OCI-LY7 (cell line): ENCODE data around the gene GLCE. TPM values are rescaled to one million over a fixed set of nuclear protein-coding genes. Genes with fewer than 3 reads are reported as not detected.

Source experiments
- BruUV-seq: library from RNA; stranded (reverse); fragments of 400-500 nt; replicated peaks from 2 replicates; lab custom pipeline; 2021; lab: Mats Ljungman, UMichigan
- CTCF ChIA-PET: fragments of 300-600 bp; sonication (Branson Sonifier 250); formaldehyde crosslinking; loops from one replicate; lab custom pipeline; 2022; ENCODE audit warnings: antibody characterized with exemption; ENCODE audit not compliant: unreplicated experiment; lab: Charles Lee
- POLR2A ChIA-PET: fragments of 300-600 bp; sonication (Branson Sonifier 250); formaldehyde crosslinking; loops from one replicate; lab custom pipeline; 2022; ENCODE audit warnings: antibody characterized with exemption; lab: Charles Lee
- DNase-seq: peaks from one replicate; pipeline ENCODE4 v3.0.0-alpha.2; 2015; ENCODE audit warnings: low spot score
- H2AFZ ChIP-seq: fragments of 200-600 bp; sonication (generic), shearing (Covaris generic); 2 replicates; pipeline ENCODE4 v1.6.1; 2014; ENCODE audit warnings: mild to moderate bottlenecking, antibody characterized with exemption, low read length, moderate library complexity
- H3K27ac ChIP-seq: fragments of 200-600 bp; sonication (generic); 2 replicates; pipeline ENCODE4 v1.5.1; 2014; ENCODE audit warnings: mixed run types, low read depth, mild to moderate bottlenecking, moderate library complexity, low read length, inconsistent platforms; ENCODE audit not compliant: poor library complexity, severe bottlenecking
- H3K36me3 ChIP-seq: fragments of 200-600 bp; sonication (generic); 2 replicates; pipeline ENCODE4 v1.6.1; 2014; ENCODE audit warnings: mild to moderate bottlenecking, antibody characterized with exemption, low read length, moderate library complexity, mixed read lengths; ENCODE audit not compliant: insufficient read depth
- H3K4me1 ChIP-seq: fragments of 200-600 bp; sonication (generic); 2 replicates; pipeline ENCODE4 v1.5.1; 2014; ENCODE audit warnings: mild to moderate bottlenecking, low read length; ENCODE audit not compliant: insufficient read depth, poor library complexity, severe bottlenecking
- H3K4me2 ChIP-seq: fragments of 200-600 bp; sonication (generic); 2 replicates; pipeline ENCODE4 v1.6.1; 2014; ENCODE audit warnings: mild to moderate bottlenecking, low read length
- H3K4me3 ChIP-seq: fragments of 200-600 bp; sonication (generic); 2 replicates; pipeline ENCODE4 v1.5.1; 2014; ENCODE audit warnings: mild to moderate bottlenecking, low read depth, low read length; ENCODE audit not compliant: poor library complexity, severe bottlenecking
- H3K79me2 ChIP-seq: fragments of 200-600 bp; sonication (generic); 2 replicates; pipeline ENCODE4 v1.6.1; 2016; ENCODE audit warnings: low read depth, mild to moderate bottlenecking, low read length, moderate library complexity, mixed read lengths; ENCODE audit not compliant: insufficient read depth
- H3K9me2 ChIP-seq: fragments of 200-600 bp; sonication (generic); 2 replicates; pipeline ENCODE4 v1.6.1; 2016; ENCODE audit warnings: mild to moderate bottlenecking, low read length, mixed read lengths; ENCODE audit not compliant: insufficient read depth
- H3K9me3 ChIP-seq: fragments of 200-600 bp; sonication (generic); 2 replicates; pipeline ENCODE4 v1.6.1; 2014; ENCODE audit warnings: mild to moderate bottlenecking, mixed run types, low read length, mixed read lengths
- H4K20me1 ChIP-seq: fragments of 200-600 bp; sonication (generic); 2 replicates; pipeline ENCODE4 v1.6.1; 2014; ENCODE audit warnings: mild to moderate bottlenecking, antibody characterized with exemption, low read length, moderate library complexity, mixed read lengths; ENCODE audit not compliant: insufficient read depth
- CTCF ChIP-seq: fragments of 200-600 bp; sonication (generic); conservative IDR thresholded peaks from 2 replicates; pipeline ENCODE4 v1.5.1; 2014; ENCODE audit warnings: mild to moderate bottlenecking, antibody characterized with exemption, low read length, moderate library complexity, mixed read lengths
- EZH2phosphoT487 ChIP-seq: fragments of 200-600 bp; sonication (generic); IDR thresholded peaks from 2 replicates; pipeline ENCODE4 v1.6.1; 2018; ENCODE audit warnings: low read depth, borderline replicate concordance, mild to moderate bottlenecking, mixed run types, antibody characterized with exemption, low read length, moderate library complexity, mixed read lengths
- intact Hi-C: fragments of 100-400 bp; cut with micrococcal nuclease; formaldehyde crosslinking; loops from one replicate; pipeline ENCODE4 v1.10.0; 2022; ENCODE audit not compliant: unreplicated experiment
- total RNA-seq, 2 experiments: library from RNA; depleted of rRNA in 1 of 2; stranded (reverse); fragments of >200 nt in 1 of 2; shearing (Covaris generic) in 1 of 2; gene quantifications; 2 replicates each; pipeline ENCODE4 v1.2.3, GENCODE V29; 2014 to 2022

Gene GLCE
- total RNA-seq, 2 experiments from 2014 or later = 7.0 to 7.1 TPM

- Histone ChIP-seq H3K4me2 (no peak overlapping the region), H4K20me1 (no peaks in the 10 kb centered on the region), H3K36me3 (no peaks in the 10 kb centered on the region), H3K4me3 (no peak overlapping the region), H3K9me2 (no peaks in the 10 kb centered on the region), H2AFZ (no peak overlapping the region), H3K79me2 (no peaks in the 10 kb centered on the region), H3K4me1 (no peaks in the 10 kb centered on the region), H3K27ac (no peak overlapping the region), H3K9me3 (no peaks in the 10 kb centered on the region)
- intact Hi-C loops = no loop called here
- no peak for TF ChIP-seq CTCF
- TF ChIP-seq EZH2phosphoT487 = no peak
- ChIA-PET CTCF (no interaction called here), POLR2A (interaction anchor here (0.6 to 1.2 kb wide), 2 partner anchors 152 to 1345 kb away, joined by 3 to 5 read pairs; no protein-coding TSS in a partner anchor)
- BruUV-seq = no TSS peak
- DNase-seq = no peak
Observed at GRCh38 chr15:69319384-69320375, 159.2 kb downstream of the GLCE start.

- Histone ChIP-seq H3K4me1 (no peaks in the 10 kb centered on the region), H3K79me2 (no peaks in the 10 kb centered on the region), H3K9me3 (no peaks in the 10 kb centered on the region), H3K27ac (no peak overlapping the region), H3K4me2 (no peak overlapping the region), H3K9me2 (no peaks in the 10 kb centered on the region), H4K20me1 (no peaks in the 10 kb centered on the region), H3K36me3 (no peaks in the 10 kb centered on the region), H3K4me3 (no peak overlapping the region), H2AFZ (no peak overlapping the region)
- intact Hi-C loops = no loop called here
- TF ChIP-seq CTCF = no peak
- TF ChIP-seq EZH2phosphoT487 = no peak
- BruUV-seq = no TSS peak
- CTCF ChIA-PET = no interaction called here
- no peak for DNase-seq
- POLR2A ChIA-PET = no interaction called here
Observed at GRCh38 chr15:69320977-69321554, 160.6 kb downstream of the GLCE start.

Other genes with a start within 250 kb of the GLCE start
- gene SPESP1, start 230.1 kb upstream of the GLCE start, total RNA-seq (2014; rRNA removed; shearing (Covaris generic)) = not detected in 2 replicates
- gene SPESP1, start 230.1 kb upstream of the GLCE start, total RNA-seq (2022) = not detected in 2 replicates
- not detected in 2 replicates for gene NOX5, start 145.9 kb upstream of the GLCE start, total RNA-seq (2014; rRNA removed; shearing (Covaris generic))
- not detected in 2 replicates for gene NOX5, start 145.9 kb upstream of the GLCE start, total RNA-seq (2022)
- gene PAQR5, start 138.3 kb downstream of the GLCE start, total RNA-seq (2014; rRNA removed; shearing (Covaris generic)) = not detected in 2 replicates
- gene PAQR5, start 138.3 kb downstream of the GLCE start, total RNA-seq (2022) = not detected in 2 replicates